SK-N-MC (cell line): ENCODE results near the gene FMNL3.

Experiments used
- EZH2 ChIP-seq: fragments of 200-600 bp; sonication (generic); IDR thresholded peaks from one replicate; pipeline ENCODE4 v1.6.1; 2017; ENCODE audit warnings: antibody characterized with exemption
- FOXP2 ChIP-seq: optimal IDR thresholded peaks from 2 replicates; pipeline ENCODE3; 2011; ENCODE audit warnings: mild to moderate bottlenecking, moderate library complexity; ENCODE audit not compliant: insufficient read depth; ENCODE audit errors: extremely low read length, control extremely low read depth
- POLR2AphosphoS5 ChIP-seq: IDR thresholded peaks from 2 replicates; pipeline ENCODE4 v1.6.1; 2012; ENCODE audit warnings: mild to moderate bottlenecking, low read depth, low read length, borderline replicate concordance

DNA sequence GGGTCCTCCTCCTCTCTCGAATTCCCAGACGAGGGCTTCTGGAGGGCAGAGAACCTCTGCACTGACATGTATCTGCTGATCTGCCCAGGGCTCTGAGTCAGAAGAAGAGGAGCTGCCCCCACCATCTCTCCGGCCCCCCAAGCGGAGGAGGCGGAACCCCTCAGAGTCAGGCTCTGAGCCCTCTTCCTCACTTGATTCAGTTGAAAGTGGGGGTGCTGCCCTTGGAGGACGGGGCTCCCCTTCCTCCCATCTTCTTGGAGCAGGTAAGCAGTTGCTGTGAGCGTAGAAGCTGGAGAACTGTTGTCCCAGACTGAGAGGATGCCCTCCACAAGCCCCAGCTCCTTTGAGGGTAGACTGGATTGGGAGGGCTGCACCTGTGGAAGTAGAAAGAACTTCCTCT lies 64.1 kb downstream of the FMNL3 start:
- no peak for TF ChIP-seq POLR2AphosphoS5
- no peak for TF ChIP-seq EZH2
- TF ChIP-seq FOXP2: no peak
